HepG2 (cell line): ENCODE measurements around the gene IPO8. TPM values are rescaled to one million over a fixed set of nuclear protein-coding genes. Genes with fewer than 3 reads are reported as not detected.

Source experiments
- AGO2 ChIP-seq: fragments of 200-400 bp; formaldehyde crosslinking; optimal IDR thresholded peaks from 2 replicates; pipeline ENCODE3; 2017; ENCODE audit warnings: mild to moderate bottlenecking, low read depth, low read length, moderate library complexity
- ARNT2 ChIP-seq: sonication (generic); formaldehyde crosslinking; IDR thresholded peaks from 2 replicates; pipeline ENCODE4 v1.8.0; 2022; ENCODE audit warnings: mild to moderate bottlenecking, low read depth, missing genetic modification reagents, moderate library complexity
- BHLHE40 ChIP-seq: IDR thresholded peaks from 2 replicates; pipeline ENCODE4 v1.6.1; 2011; ENCODE audit warnings: low read length, improper control_type of control experiment
- CENPT ChIP-seq: sonication (generic); formaldehyde crosslinking; IDR thresholded peaks from 2 replicates; pipeline ENCODE4 v1.8.0; 2022; ENCODE audit warnings: low read depth, mild to moderate bottlenecking, moderate library complexity, missing genetic modification reagents
- EED ChIP-seq: sonication (generic); formaldehyde crosslinking; IDR thresholded peaks from 2 replicates; pipeline ENCODE4 v1.5.0; 2020; ENCODE audit warnings: mild to moderate bottlenecking, missing genetic modification reagents
- HHEX ChIP-seq: IDR thresholded peaks from 2 replicates; pipeline ENCODE4 v1.6.1; 2016; ENCODE audit warnings: control low read depth
- JARID2 ChIP-seq: sonication (generic); formaldehyde crosslinking; IDR thresholded peaks from 2 replicates; pipeline ENCODE4 v1.8.1; 2023; ENCODE audit warnings: missing genetic modification reagents, inconsistent platforms; ENCODE audit not compliant: insufficient replicate concordance
- KDM3A ChIP-seq: IDR thresholded peaks from 2 replicates; pipeline ENCODE4 v1.6.1; 2018; ENCODE audit warnings: low read depth, missing compliant biosample characterization
- KLF16 ChIP-seq, 2 experiments: sonication (generic) in 1 of 2; formaldehyde crosslinking in 1 of 2; IDR thresholded peaks; 2 replicates each; pipeline versions ENCODE4 v1.6.1 to v1.8.0; 2016 to 2023; ENCODE audit warnings: missing genetic modification reagents in 2 of 2, missing compliant biosample characterization in 1 of 2
- NCOA2 ChIP-seq: sonication (generic); formaldehyde crosslinking; IDR thresholded peaks from 2 replicates; pipeline ENCODE4 v1.8.0; 2022; ENCODE audit warnings: inconsistent platforms
- NFE2 ChIP-seq: sonication (generic); formaldehyde crosslinking; IDR thresholded peaks from 2 replicates; pipeline ENCODE4 v1.4.0; 2020; ENCODE audit warnings: missing genetic modification reagents
- REPIN1 ChIP-seq: sonication (generic); formaldehyde crosslinking; IDR thresholded peaks from 2 replicates; pipeline ENCODE4 v1.8.0; 2022; ENCODE audit warnings: missing genetic modification reagents, low read depth, mild to moderate bottlenecking, borderline replicate concordance
- TBX2 ChIP-seq: sonication (generic); formaldehyde crosslinking; IDR thresholded peaks from 2 replicates; pipeline ENCODE4 v1.5.0; 2020; ENCODE audit warnings: missing genetic modification reagents, mild to moderate bottlenecking, borderline replicate concordance
- TRIM22 ChIP-seq: fragments of 450-650 bp; IDR thresholded peaks from 2 replicates; pipeline ENCODE4 v1.6.1; 2017
- YEATS4 ChIP-seq: sonication (generic); formaldehyde crosslinking; IDR thresholded peaks from 2 replicates; pipeline ENCODE4 v1.4.0; 2020; ENCODE audit warnings: missing genetic modification reagents, borderline replicate concordance
- ZFX ChIP-seq: sonication (generic); formaldehyde crosslinking; IDR thresholded peaks from 2 replicates; pipeline ENCODE4 v1.4.0; 2020; ENCODE audit warnings: mild to moderate bottlenecking, low read depth, missing genetic modification reagents, moderate library complexity
- ZNF335 ChIP-seq: sonication (generic); formaldehyde crosslinking; IDR thresholded peaks from 2 replicates; pipeline ENCODE4 v1.4.0; 2020; ENCODE audit warnings: missing genetic modification reagents
- ZNF501 ChIP-seq: sonication (generic); formaldehyde crosslinking; IDR thresholded peaks from 2 replicates; pipeline ENCODE4 v1.5.1; 2020; ENCODE audit warnings: mild to moderate bottlenecking, moderate library complexity, missing genetic modification reagents
- ZNF607 ChIP-seq: sonication (generic); formaldehyde crosslinking; IDR thresholded peaks from 2 replicates; pipeline ENCODE4 v1.5.1; 2020; ENCODE audit warnings: missing genetic modification reagents, mild to moderate bottlenecking, borderline replicate concordance
- ZNF749 ChIP-seq: sonication (generic); formaldehyde crosslinking; IDR thresholded peaks from 2 replicates; pipeline ENCODE4 v1.8.0; 2022; ENCODE audit warnings: mild to moderate bottlenecking, missing genetic modification reagents, moderate library complexity, borderline replicate concordance
- ZNF773 ChIP-seq: sonication (generic); formaldehyde crosslinking; IDR thresholded peaks from 2 replicates; pipeline ENCODE4 v1.4.0; 2020; ENCODE audit warnings: missing genetic modification reagents, borderline replicate concordance
- ZNF775 ChIP-seq: sonication (generic); formaldehyde crosslinking; IDR thresholded peaks from 2 replicates; pipeline ENCODE4 v1.4.0; 2020; ENCODE audit warnings: missing genetic modification reagents, mild to moderate bottlenecking, moderate library complexity, borderline replicate concordance
- ZNF883 ChIP-seq: sonication (generic); formaldehyde crosslinking; IDR thresholded peaks from 2 replicates; pipeline ENCODE4 v1.5.1; 2020; ENCODE audit warnings: mild to moderate bottlenecking, missing genetic modification reagents; ENCODE audit errors: not compliant biosample characterization
- polyA plus RNA-seq, 8 experiments: library from polyadenylated mRNA; depleted of rRNA in 3 of 8; stranded (reverse) in 7 of 8; unstranded in 1 of 8; fragments of >200 nt; fragmentation: Illumina TruSeq in 4 of 8; extraction: Trizol in 4 of 8; gene quantifications; 2 replicates each; pipeline versions ENCODE4 v1.2.1 to v1.2.3, GENCODE V29; 2011 to 2016; ENCODE audit warnings: low read depth in 4 of 8, missing spikeins in 1 of 8, mixed read lengths in 1 of 8; ENCODE audit not compliant: insufficient read depth in 1 of 8
- total RNA-seq, 5 experiments: library from RNA; depleted of rRNA; stranded (reverse); fragments of >200 nt; fragmentation: Illumina TruSeq; extraction: Trizol; gene quantifications; 2 replicates each; pipeline ENCODE4 v1.2.3, GENCODE V29; 2016; ENCODE audit warnings: low read depth in 1 of 5
- TF ChIP-seq, protein P1 (sequence below): sonication (generic); formaldehyde crosslinking; IDR thresholded peaks from 2 replicates; pipeline ENCODE4 v1.9.0; 2022; ENCODE audit warnings: low read depth, missing genetic modification reagents
- TF ChIP-seq, protein P2 (sequence below): sonication (generic); formaldehyde crosslinking; IDR thresholded peaks from 2 replicates; pipeline ENCODE4 v1.9.0; 2021; ENCODE audit warnings: missing genetic modification reagents, mild to moderate bottlenecking, borderline replicate concordance

Gene IPO8
- total and polyA plus RNA-seq, 2 of the 13 experiments (the other 11 are each of a cell fraction or from before 2014, with no cell fraction given) = 6.3 to 21.8 TPM

DNA sequence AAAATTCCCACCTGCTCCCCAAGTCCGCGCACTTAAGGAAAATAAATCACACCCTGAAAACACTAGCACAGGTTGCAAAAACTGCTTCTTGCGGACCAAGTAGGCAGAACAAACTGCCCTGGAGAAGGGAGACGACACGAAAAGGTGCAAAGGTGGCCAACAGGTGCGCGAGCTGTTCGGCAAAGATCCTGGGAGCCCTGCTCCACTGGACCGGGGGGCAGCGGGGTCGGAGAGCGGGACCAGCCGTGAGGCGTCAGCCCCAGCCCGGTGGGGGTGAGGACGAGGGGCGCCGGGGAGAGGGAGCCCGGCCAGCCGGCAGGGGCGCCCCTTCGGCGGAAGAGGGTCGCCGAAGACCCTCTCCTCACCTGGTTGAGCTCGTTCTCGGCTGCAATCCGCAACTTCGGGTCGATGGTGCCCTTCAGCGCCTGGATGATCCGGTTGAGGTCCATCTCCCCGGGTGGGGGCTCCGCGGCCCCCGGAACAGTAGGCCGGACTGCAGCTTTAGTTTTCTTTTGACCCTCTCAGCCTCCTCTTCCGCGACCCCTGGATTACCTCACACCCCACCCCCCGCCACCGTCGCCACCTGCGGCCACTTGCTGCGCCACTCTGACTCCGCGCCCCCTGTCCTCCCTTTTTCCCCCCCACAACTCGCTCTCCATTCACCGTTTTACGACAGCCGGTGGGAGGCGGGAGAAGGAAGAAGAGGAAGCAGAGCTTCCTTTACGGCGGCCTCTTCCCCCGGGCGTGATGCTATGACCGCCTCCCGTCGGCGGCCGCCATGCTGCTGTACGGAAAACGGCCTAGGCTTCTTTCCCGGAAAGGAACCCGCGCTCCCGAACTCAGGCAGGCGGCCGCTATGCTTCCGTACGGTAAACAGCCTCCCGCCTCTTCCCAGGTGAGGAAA lies at the start of gene IPO8 (continued):
- TF ChIP-seq KLF16 (CRISPR knock-in tag; IDR thresholded peaks at IDR 0.05) (no peak), ZNF335 (no peak), ZNF773 (CRISPR knock-in tag) (0 out of 2 replicates have a peak, but pooled peaks have one; percentile 67), HHEX (CRISPR knock-in tag) (no peak), ZNF749 (CRISPR knock-in tag) (no peak; the same call in 1 of the 2 replicates), REPIN1 (CRISPR knock-in tag) (peak; percentile 65), EED (CRISPR knock-in tag) (peak; percentile 45; the same call in 1 of the 2 replicates), BHLHE40 (no peak), JARID2 (CRISPR knock-in tag) (no peak), CENPT (no peak), ZNF501 (CRISPR knock-in tag) (peak; percentile 60), ZNF607 (CRISPR knock-in tag) (peak; percentile 31; the same call in 1 of the 2 replicates), ZNF775 (CRISPR knock-in tag) (no peak), ZFX (CRISPR knock-in tag) (peak; percentile 82), TRIM22 (no peak), NFE2 (CRISPR knock-in tag) (no peak), ZNF883 (CRISPR knock-in tag) (no peak), YEATS4 (peak; percentile 60; the same call in 1 of the 2 replicates), NCOA2 (no peak), KDM3A (no peak), ARNT2 (CRISPR knock-in tag) (no peak; the same call in 1 of the 2 replicates), TBX2 (peak; percentile 67; the same call in 1 of the 2 replicates), AGO2 (no peak)
- TF ChIP-seq, protein P1, sequence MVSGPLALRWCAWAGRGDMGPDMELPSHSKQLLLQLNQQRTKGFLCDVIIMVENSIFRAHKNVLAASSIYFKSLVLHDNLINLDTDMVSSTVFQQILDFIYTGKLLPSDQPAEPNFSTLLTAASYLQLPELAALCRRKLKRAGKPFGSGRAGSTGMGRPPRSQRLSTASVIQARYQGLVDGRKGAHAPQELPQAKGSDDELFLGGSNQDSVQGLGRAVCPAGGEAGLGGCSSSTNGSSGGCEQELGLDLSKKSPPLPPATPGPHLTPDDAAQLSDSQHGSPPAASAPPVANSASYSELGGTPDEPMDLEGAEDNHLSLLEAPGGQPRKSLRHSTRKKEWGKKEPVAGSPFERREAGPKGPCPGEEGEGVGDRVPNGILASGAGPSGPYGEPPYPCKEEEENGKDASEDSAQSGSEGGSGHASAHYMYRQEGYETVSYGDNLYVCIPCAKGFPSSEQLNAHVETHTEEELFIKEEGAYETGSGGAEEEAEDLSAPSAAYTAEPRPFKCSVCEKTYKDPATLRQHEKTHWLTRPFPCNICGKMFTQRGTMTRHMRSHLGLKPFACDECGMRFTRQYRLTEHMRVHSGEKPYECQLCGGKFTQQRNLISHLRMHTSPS (CRISPR knock-in tag) = no peak
- TF ChIP-seq, protein P2, sequence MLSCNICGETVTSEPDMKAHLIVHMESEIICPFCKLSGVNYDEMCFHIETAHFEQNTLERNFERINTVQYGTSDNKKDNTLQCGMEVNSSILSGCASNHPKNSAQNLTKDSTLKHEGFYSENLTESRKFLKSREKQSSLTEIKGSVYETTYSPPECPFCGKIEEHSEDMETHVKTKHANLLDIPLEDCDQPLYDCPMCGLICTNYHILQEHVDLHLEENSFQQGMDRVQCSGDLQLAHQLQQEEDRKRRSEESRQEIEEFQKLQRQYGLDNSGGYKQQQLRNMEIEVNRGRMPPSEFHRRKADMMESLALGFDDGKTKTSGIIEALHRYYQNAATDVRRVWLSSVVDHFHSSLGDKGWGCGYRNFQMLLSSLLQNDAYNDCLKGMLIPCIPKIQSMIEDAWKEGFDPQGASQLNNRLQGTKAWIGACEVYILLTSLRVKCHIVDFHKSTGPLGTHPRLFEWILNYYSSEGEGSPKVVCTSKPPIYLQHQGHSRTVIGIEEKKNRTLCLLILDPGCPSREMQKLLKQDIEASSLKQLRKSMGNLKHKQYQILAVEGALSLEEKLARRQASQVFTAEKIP (CRISPR knock-in tag) = no peak
